Renal cortical epithelial cell (primary cell): ENCODE results near the gene TTBK1. TPM values are rescaled to one million over a fixed set of nuclear protein-coding genes. Genes with fewer than 3 reads are reported as not detected.

ENCODE experiments used
- DNase-seq: peaks from one replicate; pipeline ENCODE4 v3.0.0-alpha.2; 2011; ENCODE audit warnings: low read depth
- total RNA-seq: library from RNA; depleted of rRNA; stranded (reverse); fragments of >200 nt; gene quantifications from 2 replicates; pipeline ENCODE4 v1.2.3, GENCODE V29; 2014

Gene TTBK1
- total RNA-seq = 0.10 TPM in 1 of 2 replicates, not detected in the other

DNA sequence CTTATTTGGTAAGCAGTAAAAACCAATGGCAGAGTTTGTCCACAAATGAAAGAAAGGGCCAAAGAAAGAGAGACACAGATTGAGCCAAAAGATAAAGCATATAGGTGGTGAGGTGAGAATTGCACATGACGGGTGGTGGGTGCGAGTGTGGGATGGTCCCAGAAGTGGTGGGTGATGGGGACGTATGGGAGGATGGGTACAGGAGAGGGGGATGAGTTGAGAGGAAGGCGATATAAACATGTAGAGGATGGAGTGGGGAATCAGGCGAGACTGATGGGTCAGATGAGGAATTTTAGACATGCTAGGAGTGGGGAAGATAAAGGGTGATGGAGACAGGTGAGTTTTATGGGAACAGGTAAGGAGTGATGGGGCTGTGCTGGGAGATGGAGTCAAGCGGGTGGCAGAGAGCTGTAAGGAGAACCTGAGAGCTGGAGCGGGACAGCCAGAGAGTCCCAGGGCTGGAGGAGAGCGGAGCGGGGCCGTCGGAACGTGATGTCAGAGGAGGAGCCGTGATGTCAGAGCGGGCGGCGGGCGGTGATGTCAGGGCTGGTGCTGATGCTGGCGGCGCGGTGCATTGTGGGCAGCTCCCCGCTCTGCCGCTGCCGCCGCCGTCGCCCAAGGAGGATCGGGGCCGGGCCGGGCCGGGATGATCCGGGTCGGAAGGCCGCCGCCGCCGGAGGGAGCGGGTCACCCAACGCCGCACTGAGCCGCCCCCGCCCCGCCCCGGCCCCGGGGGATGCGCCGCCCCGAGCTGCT is at the start of gene TTBK1:
TTBK1 (plus strand) TSS at position 574 of the 756 bp plus-strand sequence. CDS start 3,180 bp downstream, outside the sequence.
- DNase-seq = no peak

DNA sequence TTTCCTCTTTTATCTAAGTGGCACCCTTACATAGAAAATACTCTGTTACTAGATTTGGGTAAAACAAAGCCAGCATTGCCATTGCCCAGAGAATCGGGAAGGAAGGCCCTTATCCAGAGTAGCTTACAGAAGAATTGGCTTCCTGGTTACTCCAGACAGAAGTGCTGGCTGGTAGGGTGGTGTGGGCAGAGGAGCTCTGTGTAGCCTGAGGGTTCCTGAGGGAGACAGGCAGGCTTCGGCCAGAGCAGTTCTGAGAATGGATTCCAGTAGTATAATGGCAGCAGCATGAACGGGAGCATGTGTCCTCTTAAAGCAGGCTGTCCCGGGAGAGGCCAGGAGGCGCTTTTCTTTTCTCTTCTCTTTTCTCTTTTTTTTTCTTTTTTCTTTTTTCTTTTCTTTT is 49.4 kb upstream of the TTBK1 start:
- no peak for DNase-seq

- no peak for DNase-seq
These were observed 46.9 kb upstream of the TTBK1 start for GRCh38 chr6:43196337-43196736.

GRCh38 chr6:43199912-43200311 is 43.4 kb upstream of the TTBK1 start:
- DNase-seq = no peak

DNA sequence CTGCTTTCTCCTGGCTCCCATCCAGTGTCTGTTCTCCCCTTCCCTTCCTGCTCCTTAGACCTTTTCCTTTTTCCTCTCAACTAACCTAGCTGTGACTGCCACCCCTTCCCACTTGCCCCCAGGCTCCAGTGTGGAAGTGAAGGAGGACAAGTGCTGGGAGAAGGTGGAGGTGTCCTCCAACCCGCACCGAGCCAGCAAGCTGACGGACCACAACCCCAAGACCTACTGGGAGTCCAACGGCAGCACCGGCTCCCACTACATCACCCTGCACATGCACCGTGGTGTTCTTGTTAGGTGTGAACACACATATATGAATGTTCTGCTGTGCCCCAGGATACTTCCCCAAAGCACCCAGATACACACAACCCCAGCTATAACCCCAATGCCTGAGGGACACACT is 42.7 kb upstream of the TTBK1 start:
- DNase-seq = no peak

- no peak for DNase-seq
These were observed 40.8 kb upstream of the TTBK1 start for GRCh38 chr6:43202451-43202850.

DNA sequence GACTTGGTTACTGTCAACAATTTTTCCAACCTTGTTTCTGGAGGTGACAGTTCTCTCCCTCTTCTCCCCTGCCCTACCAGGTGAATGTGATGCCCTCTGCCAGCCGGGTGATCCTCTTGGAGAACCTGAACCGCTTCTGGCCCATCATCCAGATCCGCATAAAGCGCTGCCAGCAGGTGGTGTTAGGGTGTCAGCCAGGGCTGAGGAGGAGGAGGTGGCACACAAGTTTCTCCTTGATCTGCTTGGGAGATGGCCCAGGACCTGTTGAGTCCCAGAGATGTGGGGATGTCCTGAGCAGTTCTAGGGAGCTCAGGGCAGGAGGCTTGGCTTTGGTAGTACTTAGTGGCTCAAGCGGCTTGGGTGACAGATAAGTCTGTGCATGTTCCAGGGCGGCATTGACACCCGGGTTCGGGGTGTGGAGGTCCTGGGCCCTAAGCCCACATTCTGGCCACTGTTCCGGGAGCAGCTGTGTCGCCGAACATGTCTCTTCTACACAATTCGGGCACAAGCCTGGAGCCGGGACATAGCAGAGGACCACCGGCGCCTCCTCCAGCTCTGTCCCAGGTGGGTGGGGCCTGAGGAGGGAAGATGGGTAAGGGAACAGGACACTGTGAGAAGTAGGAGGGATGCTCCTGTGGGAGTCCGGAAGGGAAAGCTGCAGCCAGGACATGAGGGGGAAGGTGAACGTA is 40.1 kb upstream of the TTBK1 start:
- DNase-seq = no peak

- no peak for DNase-seq
These were observed 39.6 kb upstream of the TTBK1 start for GRCh38 chr6:43203718-43204095.

DNA sequence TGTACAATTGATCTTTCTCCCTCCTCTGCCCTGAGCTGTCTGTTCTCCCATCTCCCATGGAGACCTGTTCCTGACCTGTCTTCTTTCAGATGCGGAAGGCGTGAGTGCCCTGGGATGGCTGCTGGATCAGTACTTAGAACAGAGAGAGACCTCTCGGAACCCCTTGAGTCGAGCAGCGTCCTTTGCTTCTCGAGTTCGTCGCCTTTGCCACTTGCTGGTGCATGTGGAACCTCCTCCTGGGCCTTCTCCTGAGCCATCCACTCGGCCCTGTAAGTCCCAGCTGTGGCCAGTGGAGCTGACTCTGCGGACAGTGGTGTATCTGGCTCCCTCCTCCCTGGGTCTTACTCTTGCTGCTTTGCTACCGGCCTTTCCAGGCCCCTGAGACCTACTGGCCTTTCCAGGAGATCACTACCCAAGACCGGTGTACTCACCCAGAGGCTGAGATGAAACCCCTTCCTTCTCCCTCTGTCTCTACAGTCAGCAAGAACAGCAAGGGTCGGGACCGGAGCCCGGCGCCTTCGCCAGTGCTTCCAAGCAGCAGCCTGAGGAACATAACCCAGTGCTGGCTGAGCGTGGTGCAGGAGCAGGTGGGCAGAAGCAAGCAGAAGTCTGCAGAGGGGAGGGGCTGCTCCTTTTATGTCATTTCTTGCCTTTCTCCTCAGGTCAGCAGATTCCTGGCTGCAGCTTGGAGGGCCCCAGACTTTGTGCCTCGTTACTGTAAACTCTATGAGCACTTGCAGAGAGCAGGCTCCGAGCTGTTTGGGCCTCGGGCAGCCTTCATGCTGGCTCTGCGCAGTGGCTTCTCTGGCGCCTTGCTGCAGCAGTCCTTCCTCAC is 38.8 kb upstream of the TTBK1 start:
- DNase-seq = no peak

- DNase-seq = no peak
These were observed 37.4 kb upstream of the TTBK1 start for GRCh38 chr6:43205849-43206248.

DNA sequence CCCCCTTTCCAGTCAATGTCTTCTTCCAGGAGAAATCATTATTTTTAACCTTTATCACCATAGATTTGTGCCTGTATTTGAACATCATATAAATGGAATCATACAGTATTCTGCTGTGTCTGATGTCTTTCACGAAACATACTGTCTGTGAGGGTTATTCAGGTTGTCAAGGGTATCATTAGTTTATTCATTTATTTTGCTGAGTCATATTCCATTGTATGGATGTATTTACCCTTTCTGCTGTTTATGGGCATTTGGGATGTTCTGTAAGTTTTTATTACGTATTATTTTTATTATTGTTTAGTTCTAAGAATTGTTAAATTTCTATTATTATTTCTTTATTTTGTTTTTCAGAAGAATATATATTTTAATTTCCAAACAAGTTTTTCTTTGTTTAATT is 36.0 kb upstream of the TTBK1 start:
- no peak for DNase-seq

GRCh38 chr6:43211955-43212354 is 31.3 kb upstream of the TTBK1 start:
- DNase-seq = peak; percentile 57

DNA sequence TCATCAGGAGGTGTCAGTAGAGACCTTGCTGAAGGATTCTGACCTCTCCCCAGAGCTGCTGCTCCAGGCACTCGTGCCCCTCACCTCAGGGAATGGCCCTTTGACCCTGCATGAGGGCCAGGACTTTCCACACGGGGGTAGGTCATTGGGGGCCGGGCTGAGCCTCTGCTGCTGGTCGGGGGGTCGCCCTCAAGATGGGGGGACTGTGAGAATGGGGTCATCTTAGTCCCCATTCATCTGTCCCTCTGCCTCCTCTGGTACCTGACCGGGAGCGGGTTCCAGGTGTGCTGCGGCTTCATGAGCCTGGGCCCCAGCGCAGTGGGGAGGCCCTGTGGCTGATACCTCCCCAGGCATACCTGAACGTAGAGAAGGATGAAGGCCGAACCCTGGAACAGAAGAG is 29.9 kb upstream of the TTBK1 start:
- no peak for DNase-seq

- DNase-seq = no peak
These were observed 28.2 kb upstream of the TTBK1 start for GRCh38 chr6:43215066-43215465.

DNA sequence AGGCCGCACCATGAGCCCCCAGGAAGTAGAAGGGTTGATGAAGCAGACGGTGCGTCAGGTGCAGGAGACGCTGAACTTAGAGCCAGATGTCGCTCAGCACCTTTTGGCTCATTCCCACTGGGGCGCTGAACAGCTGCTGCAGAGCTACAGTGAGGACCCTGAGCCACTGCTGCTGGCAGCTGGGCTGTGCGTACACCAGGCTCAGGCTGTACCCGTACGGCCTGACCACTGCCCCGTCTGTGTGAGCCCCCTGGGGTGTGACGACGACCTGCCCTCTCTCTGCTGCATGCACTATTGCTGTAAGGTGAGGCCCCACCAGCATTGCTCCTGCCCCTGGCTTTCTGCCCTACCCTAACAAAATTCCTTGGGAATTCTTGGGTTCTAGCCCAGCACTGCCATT is 27.1 kb upstream of the TTBK1 start:
- DNase-seq = no peak

GRCh38 chr6:43217351-43217750 is 25.9 kb upstream of the TTBK1 start:
- DNase-seq = no peak

GRCh38 chr6:43219119-43219518 is 24.2 kb upstream of the TTBK1 start:
- no peak for DNase-seq

GRCh38 chr6:43219814-43220213 is 23.5 kb upstream of the TTBK1 start:
- no peak for DNase-seq

- no peak for DNase-seq
These were observed 22.8 kb upstream of the TTBK1 start for GRCh38 chr6:43220439-43220951.

DNA sequence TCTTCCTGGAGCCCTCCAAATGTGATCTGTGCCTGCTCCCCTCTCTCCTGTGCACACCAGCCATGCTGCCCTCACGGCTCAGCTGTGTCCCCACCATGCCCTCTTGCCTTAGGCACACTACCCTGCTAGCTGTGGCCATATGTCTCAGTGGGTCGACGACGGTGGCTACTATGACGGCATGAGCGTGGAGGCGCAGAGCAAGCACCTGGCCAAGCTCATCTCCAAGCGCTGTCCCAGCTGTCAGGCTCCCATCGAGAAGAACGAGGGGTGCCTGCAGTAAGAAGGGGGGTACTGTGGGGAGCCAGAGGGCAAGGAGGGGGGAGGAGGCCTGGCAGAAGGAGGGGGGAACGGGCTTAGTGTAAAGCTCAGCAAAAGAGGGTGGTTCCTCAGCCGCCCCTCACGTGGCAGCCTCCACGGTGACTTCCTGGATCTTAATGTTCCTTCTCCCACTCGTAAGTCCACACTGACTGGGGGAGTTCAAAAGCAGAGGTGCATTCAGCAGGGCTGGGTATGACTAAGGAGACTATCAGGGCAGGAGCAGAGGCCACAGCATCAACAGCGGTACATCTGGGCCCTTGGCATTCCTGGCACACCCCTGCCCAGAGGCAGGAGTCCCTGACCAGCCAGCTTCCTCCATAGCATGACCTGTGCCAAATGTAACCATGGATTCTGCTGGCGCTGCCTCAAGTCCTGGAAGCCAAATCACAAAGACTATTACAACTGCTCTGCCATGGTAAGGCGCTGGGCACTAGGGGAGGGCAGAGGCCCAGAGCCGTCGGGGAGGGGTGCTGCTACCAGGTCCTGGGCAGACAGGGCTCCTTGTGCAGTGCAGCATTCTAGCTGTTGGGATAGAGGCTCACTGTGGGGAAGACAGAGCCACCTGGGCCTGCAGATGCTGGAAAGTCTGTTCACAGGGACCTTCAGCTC is 22.0 kb upstream of the TTBK1 start:
- peak; percentile 10 for DNase-seq

GRCh38 chr6:43222418-43223059 is 20.7 kb upstream of the TTBK1 start:
- no peak for DNase-seq
